ENCODE measurements around the gene TNNI2.

DNA sequence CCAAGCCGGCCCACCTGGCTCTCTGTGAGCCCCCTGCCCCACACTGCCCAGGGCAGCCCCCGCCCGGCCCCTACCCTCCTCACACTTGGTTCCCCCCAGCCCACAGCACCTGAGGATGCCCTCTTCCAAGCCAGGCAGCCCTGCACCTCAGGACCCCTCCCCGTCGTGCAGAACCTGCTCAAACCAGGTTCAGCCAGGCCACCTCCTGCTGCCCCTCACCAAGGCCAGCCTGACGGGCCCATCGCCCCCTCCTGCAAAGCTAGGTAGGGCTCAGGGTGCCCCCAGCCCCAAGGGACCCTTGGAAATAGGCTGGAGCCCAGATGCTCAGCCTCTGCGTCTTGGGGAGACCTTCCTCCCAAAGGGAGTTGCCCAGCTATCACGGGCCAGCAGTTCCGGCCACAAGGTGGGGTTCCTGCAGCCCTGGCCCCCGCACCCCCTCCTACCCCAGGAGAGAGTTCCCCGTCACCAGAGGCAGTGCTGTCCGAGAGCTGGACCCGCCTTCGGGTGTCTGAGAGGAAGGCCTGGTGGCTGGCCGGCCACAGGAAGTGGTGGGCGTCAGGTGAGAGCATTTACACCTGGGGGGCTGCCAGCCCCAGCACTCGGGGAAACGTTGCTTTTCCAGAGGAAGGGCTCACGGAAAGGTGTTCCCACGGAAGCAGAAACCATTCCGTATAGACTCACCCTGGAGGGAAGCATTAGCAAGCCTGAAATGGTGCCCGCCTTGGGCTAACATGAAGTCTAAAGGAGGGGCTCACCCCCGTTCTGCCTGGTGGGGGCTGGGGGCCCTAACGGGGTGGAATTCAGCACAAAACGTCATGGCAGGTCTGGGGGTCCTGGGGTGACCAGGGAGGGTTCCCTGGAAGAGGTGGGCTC, 7.2 kb upstream of the TNNI2 start:
- TF ChIP-seq, protein P1, sequence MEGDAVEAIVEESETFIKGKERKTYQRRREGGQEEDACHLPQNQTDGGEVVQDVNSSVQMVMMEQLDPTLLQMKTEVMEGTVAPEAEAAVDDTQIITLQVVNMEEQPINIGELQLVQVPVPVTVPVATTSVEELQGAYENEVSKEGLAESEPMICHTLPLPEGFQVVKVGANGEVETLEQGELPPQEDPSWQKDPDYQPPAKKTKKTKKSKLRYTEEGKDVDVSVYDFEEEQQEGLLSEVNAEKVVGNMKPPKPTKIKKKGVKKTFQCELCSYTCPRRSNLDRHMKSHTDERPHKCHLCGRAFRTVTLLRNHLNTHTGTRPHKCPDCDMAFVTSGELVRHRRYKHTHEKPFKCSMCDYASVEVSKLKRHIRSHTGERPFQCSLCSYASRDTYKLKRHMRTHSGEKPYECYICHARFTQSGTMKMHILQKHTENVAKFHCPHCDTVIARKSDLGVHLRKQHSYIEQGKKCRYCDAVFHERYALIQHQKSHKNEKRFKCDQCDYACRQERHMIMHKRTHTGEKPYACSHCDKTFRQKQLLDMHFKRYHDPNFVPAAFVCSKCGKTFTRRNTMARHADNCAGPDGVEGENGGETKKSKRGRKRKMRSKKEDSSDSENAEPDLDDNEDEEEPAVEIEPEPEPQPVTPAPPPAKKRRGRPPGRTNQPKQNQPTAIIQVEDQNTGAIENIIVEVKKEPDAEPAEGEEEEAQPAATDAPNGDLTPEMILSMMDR (IDR thresholded peaks at IDR 0.05 in 4 of 5, conservative IDR thresholded peaks at IDR 0.05 in 1 of 5): no peak
- TF ChIP-seq POLR2A (IDR thresholded peaks at IDR 0.05): no peak

Data from gastrocnemius medialis (tissue), 4 donors.